Measurements from ENCODE around the gene GABARAPL2. TPM values are rescaled to one million over a fixed set of nuclear protein-coding genes. Genes with fewer than 3 reads are reported as not detected.
A peak's percentile ranks its signal among the peaks of the same experiment; 100 is the strongest.

GABARAPL2 gene
- total RNA-seq, 4 donors from 2014 or later, result 52.0 to 80.9 (median 61.9) TPM

DNA sequence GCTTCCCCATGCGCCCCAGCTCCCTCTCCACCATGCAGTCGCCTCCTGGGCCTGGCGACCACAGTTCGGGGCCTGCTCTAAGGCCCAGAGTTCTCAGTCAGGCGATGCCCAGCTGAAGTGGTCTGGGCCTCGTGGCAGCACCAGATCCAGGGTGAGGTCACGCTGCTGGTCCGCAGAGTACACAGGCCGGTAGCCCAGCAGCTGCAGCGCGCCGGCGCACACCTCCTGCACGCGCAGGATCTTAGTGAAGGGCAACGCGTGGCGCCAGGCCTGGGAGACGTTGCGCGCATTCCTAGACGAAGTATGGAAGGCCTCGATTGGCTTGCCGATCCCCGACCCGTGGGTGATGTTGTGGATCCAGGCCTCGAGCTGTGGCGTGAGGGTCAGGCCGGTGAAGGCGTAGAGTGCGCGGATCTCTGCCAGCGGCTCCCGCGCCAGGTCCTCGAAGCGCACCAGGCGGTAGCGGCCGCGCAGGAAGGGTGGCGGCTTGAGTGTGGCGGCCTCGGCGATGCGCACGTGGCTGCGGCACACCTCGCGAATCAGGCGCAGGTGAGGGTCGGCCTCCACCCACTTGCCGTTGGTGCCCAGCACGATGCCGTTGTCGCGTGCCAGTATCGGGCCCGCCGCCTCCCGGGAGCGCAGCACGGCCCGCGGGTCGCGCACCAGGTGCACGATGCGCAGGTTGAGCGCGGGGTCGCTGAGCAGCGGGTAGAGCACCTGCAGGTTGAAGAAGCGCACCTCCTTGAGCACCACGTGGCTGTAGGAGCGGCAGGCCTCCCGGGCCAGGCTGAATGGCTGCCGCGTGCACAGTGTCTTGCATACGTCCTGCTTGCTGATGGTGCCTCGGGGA is 36.9 kb upstream of the GABARAPL2 start:
- H3K27ac ChIP-seq, result peak overlapping the region in 1 of 4 donors; percentile 71
- H3K4me1 ChIP-seq, result peaks cover 0 to 19% (median 0%) of the 10 kb centered on the region in 4 donors
- TF ChIP-seq CTCF (IDR thresholded peaks at IDR 0.05) (no peak), POLR2A (IDR thresholded peaks at IDR 0.05) (no peak)
- peak overlapping the region in 1 of 4 donors; percentile 11 for H3K4me3 ChIP-seq
- no peaks in the 10 kb centered on the region for H3K27me3 ChIP-seq
- H3K36me3 ChIP-seq, result peaks cover 0 to 58% (median 0%) of the 10 kb centered on the region in 3 donors
- peak in 1 of 3 donors; percentile 41 for DNase-seq
- no peaks in the 10 kb centered on the region for H3K9me3 ChIP-seq

DNA sequence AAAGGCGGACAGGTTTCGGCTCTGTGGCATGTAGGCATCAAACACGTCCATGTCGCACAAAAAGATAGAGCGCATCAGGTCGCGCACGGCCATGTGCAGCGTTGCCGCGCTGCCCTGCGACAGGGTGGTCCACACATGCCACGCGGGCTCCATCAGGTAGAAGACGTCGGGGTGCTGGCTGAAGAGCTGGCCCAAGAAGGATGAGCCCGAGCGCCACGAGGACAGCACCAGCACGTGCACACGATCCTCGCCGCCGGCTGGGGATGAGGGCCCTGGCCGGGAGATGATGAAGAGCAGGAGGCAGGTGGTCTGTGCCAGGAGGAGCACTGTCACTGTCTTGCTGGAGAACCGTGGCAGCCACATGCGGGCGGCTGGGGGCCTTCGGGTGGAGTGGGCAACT is 36.2 kb upstream of the GABARAPL2 start:
- Histone ChIP-seq H3K4me3 (no peak overlapping the region), H3K27ac (no peak overlapping the region), H3K4me1 (peaks cover 0 to 19% (median 0%) of the 10 kb centered on the region in 4 donors), H3K27me3 (no peaks in the 10 kb centered on the region), H3K9me3 (no peaks in the 10 kb centered on the region), H3K36me3 (peaks cover 0 to 56% (median 0%) of the 10 kb centered on the region in 3 donors)
- DNase-seq, result peak in 1 of 3 donors; percentile 36
- TF ChIP-seq POLR2A (IDR thresholded peaks at IDR 0.05), result no peak
- TF ChIP-seq CTCF (IDR thresholded peaks at IDR 0.05), result no peak

GRCh38 chr16:75532142-75532765 is 33.9 kb upstream of the GABARAPL2 start:
- H3K27ac ChIP-seq, result peak overlapping the region in 1 of 4 donors; percentile 22
- DNase-seq, result peak in 1 of 3 donors; percentile 37
- H3K9me3 ChIP-seq, result no peaks in the 10 kb centered on the region
- H3K4me1 ChIP-seq, result peaks cover 0 to 19% (median 0%) of the 10 kb centered on the region in 4 donors
- peak overlapping the region in 1 of 4 donors; percentile 59 for H3K4me3 ChIP-seq
- no peaks in the 10 kb centered on the region for H3K27me3 ChIP-seq
- H3K36me3 ChIP-seq, result peaks cover 0 to 37% (median 0%) of the 10 kb centered on the region in 3 donors
- no peak for TF ChIP-seq POLR2A (IDR thresholded peaks at IDR 0.05)
- TF ChIP-seq CTCF (IDR thresholded peaks at IDR 0.05), result no peak

GRCh38 chr16:75532791-75533190 is 33.4 kb upstream of the GABARAPL2 start:
- Histone ChIP-seq H3K9me3 (no peaks in the 10 kb centered on the region), H3K27me3 (no peaks in the 10 kb centered on the region), H3K36me3 (peaks cover 0 to 37% (median 0%) of the 10 kb centered on the region in 3 donors), H3K27ac (peak overlapping the region in 2 of 4 donors; percentile 22 to 85), H3K4me1 (peaks cover 0 to 16% (median 0%) of the 10 kb centered on the region in 4 donors), H3K4me3 (peak overlapping the region in 2 of 4 donors; percentile 38 to 59)
- TF ChIP-seq POLR2A (IDR thresholded peaks at IDR 0.05), result no peak
- TF ChIP-seq CTCF (IDR thresholded peaks at IDR 0.05), result no peak
- peak in 1 of 3 donors; percentile 40 for DNase-seq

DNA sequence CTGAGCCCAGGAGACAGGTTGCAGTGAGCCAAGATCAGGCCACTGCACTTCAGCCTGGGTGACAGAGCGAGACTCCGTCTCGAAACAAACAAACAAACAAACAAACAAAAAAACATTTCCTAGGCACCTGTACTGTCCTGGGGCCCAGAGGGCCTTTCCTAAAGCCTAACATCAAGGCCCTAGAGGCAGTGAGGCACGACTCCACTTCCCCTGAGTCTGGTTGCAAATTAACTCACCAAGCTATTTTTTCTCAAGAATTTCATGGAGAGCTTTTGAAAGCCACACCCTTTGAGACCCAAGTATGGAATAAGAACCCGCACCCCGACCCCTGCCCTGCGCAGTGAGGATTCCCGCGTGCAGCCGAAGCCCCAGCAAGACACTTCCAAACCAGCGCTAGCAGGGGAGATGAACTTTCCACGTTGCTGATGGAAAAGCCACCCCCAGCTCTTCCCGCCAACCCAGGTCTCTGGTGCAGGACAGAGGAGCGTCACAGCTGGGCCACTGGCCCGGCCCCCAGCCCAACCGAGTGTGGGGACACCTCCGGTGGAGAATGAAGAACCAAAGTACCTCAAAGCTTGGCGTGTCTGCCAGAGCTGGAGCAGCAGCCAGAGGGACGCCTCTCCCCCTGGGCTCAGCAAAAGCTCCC is 31.5 kb upstream of the GABARAPL2 start:
- DNase-seq, result peak; percentile 5 to 61 (median 43)
- TF ChIP-seq CTCF (IDR thresholded peaks at IDR 0.05) (no peak), POLR2A (IDR thresholded peaks at IDR 0.05) (no peak)
- H3K27ac ChIP-seq, result peak overlapping the region in 3 of 4 donors; percentile 77 to 85 (median 84)

More for the DNA sequence above, 31.5 kb upstream of the GABARAPL2 start:
- Histone ChIP-seq H3K27me3 (no peaks in the 10 kb centered on the region), H3K4me3 (peak overlapping the region in 3 of 4 donors; percentile 26 to 59 (median 57)), H3K4me1 (peaks cover 0 to 13% (median 0%) of the 10 kb centered on the region in 4 donors), H3K9me3 (no peaks in the 10 kb centered on the region), H3K36me3 (peaks cover 0 to 25% (median 0%) of the 10 kb centered on the region in 3 donors)
